8988T (cell line): ENCODE data around the gene LRPPRC.

Source experiments
- DNase-seq: peaks from one replicate; pipeline ENCODE4 v3.0.0; 2011

The LRPPRC gene

DNA sequence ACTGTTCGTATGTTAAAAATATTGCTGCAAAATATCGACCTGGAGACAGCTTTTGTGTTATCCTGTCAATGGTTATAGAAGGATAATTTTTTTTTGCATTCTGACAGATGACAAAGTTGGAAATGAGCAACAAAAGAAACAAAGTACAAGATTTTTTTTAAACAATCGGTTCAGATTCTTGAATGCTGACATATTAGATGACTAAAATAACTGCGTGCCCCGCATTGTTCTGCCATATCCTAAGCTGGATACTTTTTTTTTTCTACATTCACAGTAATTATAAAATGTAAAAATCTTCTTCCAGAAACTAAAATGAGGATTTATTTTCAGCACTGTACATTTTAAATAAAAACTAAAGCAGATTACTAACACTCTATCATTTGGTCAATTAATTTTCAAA, 89.9 kb downstream of the LRPPRC start:
- DNase-seq = no peak

DNA sequence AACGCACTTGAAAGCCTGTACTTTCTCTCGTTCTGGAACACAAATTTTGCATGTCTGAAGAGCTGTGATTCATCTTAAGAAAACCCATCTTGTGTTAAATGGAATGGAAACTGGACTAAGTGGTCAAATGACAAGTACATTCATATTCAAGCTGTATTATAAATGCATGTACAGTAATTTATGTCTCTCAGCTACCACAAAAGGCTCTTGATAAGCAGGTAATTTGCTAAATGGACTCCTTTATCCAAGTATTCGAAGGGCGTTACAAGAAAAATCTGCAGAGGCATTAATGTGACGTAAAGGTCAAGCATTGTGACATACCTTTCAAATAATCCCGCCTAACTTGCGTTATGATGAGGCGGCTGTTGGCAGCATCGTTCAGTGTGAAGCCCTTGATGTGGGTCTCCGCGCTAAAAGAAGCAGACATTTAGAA, 90.4 kb downstream of the LRPPRC start:
- no peak for DNase-seq

DNA sequence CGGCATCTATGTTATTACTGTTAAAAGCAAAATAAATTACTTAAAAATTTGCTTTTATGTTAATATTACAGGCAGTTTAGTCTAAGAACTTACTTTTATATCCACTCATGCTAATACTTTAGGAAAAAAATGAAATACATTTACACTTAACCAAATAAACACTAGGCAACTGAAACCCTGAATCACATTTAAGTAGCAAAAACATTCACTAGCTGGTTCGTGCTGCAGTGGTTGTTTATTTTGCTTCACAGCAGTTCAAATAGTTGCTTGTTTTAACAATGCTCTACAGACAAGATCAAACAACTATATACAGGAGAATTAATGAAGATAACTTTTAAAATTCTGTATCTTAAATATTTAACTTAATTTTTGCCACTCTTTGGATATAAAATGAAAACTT, 96.2 kb downstream of the LRPPRC start:
- DNase-seq = no peak

DNA sequence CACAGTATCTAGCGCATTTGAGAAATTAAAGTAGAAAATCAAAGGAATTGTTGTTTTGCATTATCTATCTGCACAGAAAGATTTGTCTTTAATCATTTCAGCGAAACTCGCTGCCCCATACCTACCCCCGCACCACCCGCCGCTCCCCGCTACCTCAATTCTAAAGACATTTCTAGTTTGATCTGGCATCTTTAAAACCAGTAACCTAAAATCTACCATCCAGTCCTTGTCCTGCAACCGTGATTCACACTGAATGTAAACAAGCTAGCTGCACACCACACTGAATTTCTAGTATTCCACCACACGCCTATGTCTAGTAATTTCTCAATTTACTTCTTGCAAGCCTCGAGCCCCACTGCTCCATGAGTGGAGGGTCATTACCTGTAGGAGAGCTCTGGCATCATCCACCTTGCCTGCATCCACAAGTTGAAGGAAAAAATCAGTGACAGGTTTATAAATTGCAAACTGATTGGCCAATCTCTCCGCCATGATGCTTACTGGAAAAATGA, 96.9 kb downstream of the LRPPRC start:
- DNase-seq = no peak

DNA sequence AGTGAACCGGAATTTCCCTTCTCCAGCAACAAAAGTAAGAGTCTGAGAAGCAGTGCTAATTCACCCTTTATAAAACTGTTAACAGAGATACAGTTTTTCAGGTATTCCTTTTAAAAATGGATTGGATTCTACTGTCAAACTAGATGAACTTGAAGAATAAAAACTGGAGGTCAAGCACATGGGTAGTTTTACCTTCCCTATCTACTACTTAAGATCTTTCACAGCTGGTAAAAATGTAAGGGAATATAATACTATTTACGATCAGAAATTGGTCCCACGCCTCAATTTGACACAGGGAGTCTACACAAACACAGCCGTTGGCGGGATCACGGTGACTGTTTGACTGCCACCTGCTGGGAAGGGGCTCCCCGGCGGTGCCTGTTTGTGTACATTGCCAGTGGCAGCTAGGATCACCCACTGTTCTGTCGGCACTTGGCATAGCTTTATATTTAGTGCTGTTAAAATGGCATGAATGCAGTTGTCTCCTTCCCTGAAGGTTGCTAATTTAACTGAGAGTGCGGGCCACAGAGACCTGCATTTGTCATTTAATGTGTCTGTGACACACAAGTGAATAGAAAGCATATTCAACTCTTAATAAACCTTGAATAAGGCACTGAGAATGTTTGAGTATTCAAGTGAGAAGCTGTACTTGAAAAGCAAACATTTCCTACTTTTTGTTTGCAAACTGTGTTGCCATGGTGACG, 97.5 kb downstream of the LRPPRC start:
- no peak for DNase-seq

DNA sequence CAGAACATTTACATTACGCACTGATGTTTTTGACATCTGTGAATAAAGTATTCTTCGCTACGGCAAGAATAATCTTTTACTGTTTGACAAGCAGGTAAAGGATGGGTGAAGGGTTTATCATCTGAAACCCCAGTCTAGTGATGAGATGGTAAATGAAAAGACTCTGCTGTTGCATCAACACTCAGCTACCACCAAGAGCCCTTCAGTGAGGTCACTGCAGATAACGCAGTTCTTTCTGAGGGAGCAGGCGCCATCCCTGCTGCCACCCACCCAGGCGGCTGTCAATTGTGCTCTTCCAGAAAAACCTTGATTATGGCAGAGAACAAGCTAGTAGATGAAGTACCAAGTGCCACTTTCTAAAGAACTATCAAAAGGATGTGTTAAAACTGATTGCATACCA, 98.3 kb downstream of the LRPPRC start:
- DNase-seq = no peak

DNA sequence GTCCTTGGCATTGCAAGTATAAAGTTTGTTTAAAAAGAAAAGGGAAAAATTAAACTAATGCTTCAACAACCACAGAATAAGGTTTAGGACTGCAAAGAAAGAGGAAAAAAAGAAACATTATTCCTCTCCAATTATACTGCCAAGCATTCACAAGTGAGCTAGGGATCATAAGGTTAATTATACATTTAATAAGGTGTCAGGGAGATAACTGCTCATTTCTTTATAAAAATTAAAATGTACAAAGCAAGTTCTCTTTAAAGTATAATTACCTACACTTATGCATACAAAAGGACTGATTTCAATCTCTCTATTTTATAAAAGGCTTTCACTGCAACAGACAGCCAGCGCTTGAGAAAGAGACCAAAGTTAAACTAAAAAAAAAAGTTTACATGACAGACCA, 98.9 kb downstream of the LRPPRC start:
- no peak for DNase-seq

DNA sequence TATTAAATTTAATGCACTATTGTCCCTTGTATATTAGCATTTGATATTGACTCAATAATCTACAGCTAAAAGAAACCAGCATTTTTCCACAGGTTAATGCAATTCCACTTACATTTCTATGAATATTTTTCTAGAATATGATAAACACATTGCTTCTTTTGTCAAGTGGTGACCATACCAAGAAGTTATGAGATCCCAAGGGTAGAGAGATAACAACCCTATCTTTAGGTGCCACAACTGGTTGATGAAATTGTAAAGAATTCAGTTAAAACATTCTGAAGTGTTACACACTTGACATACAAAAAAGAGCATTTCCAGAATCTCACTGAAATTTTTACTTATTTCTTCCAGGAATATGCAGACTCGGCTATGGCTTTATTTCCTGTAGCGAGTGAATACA, 101.0 kb downstream of the LRPPRC start:
- no peak for DNase-seq

DNA sequence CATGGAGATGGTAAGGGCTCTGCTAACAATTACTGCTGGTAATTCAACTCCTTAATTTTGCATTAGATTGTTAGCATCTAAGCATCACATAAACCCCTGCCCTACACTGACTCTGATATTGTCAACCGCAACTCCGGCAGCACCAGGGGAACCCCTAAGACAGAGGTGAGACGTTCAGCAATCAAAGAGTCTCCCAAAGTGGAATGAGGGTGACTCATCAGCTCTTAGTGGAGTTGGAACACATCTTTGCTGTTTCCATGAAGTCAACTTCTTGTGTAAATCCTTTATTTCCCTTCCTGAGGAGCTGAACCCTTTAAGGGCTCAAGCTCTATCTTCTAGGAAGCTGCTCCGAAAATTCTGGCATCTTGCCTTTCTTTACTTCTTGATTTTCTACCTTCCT, 104.9 kb downstream of the LRPPRC start:
- no peak for DNase-seq

DNA sequence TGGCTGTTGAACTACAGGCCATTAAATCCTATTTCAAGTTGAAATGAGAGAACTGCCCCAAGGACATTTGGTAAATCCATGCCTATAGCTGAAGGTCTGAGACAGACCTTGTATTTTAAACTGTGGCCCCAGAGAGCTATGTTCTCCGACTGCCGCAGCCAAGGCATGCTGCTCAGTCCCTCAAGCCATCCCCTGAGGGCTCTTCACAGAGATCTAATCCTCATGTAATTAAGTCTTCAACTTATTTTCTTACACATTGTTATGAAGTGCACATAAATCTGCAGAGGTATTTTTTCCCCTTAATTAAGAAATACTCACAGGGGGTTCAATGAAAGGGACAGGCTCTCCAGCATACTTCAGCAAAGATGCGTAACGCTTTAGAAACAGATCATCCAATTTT, 106.4 kb downstream of the LRPPRC start:
- DNase-seq = no peak

DNA sequence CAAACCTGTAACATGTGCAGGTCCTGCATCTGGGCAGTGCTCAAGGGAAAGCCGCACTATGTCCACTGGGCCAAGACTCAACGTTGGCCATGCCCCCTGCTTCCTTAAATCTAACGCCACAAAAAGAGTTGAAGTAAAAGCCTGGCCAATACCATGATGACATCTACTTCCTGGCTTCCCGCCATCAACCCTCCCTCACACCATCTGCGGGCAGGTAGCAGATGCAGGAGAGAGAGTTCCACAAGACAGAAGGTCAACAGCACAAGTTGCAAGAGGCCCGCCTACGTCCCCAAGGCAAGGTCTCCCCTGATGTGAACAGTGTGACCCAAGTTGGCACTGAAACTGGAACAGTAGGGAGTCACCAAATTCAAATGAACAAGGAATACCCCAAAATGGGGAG, 108.6 kb downstream of the LRPPRC start:
- DNase-seq = no peak

DNA sequence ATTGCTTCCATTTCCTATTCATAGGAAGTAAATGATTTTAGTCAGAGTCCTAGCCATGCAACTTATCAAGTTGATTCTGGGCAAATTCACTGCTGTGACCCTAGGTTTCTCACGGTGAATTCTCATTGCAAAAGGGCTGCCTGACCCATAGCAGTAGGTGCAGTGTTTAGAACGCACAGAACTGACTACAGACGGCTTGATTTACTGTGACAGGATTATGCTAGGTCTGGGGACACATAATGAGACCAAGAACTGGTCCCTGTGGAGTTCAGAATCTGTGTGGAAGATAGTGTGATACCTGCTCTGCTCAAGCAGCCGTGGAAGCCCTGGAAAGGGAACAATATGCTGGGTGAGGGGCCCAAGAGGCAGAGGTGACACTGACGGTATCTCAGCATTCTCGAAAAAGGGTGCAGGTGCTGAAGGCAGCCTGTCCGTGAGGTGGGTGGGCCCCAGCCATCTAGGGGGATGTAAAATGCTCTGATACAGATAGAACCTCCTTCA, 110.6 kb downstream of the LRPPRC start:
- DNase-seq = no peak

DNA sequence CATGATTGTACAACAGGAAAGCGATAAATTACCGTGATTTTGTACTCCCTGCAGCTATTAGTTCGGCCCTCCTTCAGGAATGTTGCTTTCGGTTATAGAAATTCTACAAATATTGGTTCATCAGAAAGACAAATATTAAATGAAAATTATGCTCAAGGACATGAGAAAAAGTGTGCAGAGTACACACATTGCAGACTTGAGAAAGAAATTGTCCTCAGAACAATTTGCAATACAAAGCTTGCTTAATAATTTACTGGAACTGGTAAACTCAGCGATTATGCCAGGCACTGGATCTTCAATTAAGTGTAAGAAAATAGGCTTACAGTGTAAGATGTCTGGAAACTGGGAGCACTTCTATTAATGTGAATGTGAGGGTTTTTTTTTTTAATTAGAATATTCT, 111.1 kb downstream of the LRPPRC start:
- no peak for DNase-seq

DNA sequence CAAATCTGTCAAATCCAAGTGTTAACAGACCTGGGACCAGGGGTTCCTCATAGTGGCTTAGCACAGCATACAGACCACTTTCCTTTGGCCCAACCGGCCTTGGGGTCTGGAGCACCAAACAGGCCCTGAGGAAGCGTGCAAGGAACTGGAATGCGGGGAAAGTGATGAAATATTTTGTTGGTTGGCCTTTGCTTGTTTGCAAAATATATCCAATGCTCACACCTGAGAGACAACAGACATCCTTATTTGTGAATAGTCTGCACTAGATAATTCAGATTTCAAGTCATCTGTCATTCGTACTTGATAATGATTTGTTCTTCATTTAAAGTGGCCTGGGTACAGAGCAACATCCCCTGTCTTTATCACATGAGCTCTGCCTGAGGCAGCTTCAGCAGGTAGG, 113.5 kb downstream of the LRPPRC start:
- DNase-seq = no peak

DNA sequence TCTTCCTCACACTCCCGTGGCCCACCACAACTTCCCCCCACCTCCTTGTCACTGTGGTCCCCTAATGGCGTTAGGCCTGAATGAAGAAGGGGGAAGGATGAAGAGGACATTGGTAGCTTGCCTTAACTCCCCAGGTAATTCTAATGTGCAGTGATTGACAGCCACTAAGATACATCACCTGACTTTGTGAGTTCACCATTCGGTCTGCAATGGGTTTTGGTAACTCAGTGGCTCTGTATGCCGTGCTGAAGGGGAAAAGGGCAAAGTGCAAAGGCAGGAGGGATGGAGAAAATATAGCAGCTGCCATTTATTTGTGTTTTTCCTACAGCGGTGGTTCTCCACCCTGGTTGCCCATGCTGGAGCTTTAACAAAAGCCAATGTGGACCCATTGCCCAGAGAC, 114.8 kb downstream of the LRPPRC start:
- DNase-seq = no peak

DNA sequence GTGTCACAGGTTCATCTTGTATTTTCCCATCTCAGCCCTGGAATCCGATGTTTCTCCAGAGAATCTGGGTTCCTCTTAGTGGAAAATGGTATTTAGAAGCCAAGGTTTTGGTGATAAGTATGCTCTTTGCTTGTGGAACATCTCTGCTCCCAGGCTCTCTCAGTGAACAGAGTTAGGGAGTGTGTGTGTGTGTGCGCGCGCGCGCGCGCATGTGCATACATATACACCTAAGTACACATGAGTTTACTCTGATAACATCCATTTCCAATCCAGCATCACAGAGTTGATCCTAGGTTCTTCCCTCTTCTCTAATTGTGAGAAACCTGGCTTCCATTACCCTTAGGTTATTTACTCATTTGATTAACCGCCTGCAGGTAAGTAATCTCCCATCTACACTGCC, 115.3 kb downstream of the LRPPRC start:
- no peak for DNase-seq

DNA sequence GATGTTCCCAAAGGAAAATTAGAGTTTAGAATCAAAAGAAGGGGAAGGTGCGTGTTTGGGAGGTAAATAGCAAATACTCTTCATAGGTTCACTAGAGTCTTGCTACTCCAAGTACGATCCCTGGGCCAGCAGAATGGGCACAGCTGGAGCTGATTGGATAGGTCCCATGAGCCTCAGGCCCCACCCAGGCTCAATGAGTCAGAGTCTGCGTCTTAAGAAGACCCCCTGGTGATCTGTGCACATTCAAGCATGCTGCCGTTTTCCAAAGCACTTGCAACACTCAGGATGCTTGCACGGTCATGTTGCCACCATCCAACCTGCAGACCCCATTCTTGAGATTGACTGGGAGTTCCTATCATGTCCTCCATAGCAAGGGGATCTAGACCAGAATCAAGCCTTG, 116.5 kb downstream of the LRPPRC start:
- no peak for DNase-seq

DNA sequence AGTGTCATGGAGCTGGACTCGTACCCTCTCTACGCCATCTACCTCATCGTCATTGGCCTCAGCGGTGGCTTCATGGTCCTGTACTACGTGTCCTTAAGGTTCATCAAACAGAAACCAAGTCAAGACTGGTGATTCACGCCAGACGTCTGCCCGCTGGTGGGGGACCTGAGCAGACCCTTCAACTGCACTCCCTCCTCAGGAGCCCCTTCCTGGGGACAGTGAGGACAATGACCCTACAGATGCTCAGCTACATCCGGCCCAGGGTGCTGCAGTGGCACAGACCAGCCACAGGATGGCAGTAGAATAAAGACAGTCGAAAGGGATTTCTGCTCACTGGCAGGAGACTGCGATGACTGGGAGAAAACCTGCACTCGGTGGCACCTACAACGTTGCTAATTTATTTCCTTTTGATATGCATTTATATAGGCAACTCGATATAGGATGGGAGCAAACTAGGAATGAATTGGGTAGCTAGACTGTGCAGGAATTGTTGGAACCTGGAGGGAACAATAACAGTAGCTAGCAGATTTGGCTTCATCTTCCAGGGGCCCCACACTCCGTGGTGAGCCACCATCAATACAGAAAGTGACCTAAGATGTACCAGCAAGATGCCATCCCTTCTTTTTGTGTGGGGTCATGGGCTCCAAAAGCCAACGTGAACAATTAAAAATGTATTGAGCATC, 117.9 kb downstream of the LRPPRC start:
- DNase-seq = peak; percentile 61

DNA sequence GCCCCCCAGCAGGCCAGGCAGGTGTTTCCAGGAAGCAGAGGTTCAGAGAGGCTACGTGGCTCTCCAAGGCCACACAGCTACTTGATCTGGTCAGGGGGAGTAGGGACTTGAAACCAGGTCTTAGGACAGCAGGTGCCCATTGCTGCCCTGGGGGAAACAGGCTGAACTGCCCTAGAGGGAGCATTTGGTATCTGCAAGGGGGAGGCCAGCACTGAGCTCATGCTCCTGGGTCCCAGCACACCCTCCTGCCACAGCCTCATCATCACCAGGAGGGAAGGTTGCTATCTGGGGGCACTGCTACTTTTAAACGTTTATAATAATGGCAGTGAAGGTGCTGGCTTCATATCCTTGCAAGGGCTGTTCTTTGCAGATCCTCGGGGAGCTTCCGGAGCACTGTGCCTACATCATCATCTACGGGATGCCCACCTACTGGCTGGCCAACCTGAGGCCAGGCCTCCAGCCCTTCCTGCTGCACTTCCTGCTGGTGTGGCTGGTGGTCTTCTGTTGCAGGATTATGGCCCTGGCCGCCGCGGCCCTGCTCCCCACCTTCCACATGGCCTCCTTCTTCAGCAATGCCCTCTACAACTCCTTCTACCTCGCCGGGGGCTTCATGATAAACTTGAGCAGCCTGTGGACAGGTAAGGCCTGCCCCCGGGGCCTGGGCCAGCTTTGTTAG, 120.9 kb downstream of the LRPPRC start:
- no peak for DNase-seq

DNA sequence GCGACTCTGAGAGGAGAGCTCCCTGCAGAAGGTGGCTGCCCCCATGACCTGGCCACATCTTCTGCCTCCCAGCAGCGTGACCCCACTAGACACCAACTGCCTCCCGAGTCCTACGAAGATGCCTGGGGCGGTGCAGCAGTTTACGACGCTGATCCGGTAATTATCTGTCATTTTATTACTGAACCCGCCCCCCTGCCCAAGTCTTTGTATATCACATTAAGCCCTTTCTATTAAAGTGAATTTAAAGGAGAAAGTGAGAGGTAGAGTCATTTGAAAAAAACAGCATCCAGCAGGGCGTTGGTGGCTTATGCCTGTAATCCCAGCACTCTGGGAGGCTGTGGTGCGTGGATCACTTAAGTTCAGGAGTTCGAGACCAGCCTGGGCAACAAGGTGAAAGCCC, 123.6 kb downstream of the LRPPRC start:
- DNase-seq = no peak

DNA sequence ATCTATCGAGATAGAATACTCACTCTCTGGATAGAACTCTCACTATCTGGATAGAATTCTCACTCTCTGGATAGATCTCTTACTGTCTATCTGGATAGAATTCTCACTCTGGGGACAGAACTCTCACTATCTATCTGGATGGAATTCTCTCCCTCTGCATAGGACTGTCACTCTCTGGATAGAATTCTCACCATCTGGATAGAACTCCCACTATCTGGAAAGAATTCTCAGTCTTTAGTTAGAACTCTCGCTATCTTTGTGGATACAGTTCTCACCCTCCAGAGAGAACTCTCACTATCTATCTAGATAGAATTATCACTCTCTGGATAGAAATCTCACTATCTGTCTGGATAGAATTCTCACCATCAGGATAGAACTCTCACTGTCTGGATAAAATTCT, 140.5 kb downstream of the LRPPRC start:
- DNase-seq = no peak

DNA sequence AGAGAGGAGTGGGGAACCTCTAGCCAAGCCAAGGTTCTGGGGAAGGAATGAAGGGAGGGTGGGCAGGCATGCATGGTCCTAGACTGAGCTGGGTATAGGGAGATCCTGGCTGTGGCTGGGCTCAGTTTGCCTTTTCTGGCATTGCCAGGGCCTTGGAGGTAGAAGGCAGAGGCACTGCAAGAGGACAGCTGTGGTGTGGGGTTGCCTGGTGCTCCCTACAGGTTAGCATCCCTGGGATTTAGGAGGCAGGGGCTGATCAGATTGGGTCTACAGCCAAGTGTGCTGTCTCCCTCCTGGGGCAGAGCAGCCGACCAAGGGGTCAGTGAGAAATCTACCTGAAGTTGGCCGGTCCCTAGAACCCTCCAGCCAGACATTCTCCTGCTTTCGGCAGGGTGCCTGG, 141.1 kb downstream of the LRPPRC start:
- DNase-seq = no peak

DNA sequence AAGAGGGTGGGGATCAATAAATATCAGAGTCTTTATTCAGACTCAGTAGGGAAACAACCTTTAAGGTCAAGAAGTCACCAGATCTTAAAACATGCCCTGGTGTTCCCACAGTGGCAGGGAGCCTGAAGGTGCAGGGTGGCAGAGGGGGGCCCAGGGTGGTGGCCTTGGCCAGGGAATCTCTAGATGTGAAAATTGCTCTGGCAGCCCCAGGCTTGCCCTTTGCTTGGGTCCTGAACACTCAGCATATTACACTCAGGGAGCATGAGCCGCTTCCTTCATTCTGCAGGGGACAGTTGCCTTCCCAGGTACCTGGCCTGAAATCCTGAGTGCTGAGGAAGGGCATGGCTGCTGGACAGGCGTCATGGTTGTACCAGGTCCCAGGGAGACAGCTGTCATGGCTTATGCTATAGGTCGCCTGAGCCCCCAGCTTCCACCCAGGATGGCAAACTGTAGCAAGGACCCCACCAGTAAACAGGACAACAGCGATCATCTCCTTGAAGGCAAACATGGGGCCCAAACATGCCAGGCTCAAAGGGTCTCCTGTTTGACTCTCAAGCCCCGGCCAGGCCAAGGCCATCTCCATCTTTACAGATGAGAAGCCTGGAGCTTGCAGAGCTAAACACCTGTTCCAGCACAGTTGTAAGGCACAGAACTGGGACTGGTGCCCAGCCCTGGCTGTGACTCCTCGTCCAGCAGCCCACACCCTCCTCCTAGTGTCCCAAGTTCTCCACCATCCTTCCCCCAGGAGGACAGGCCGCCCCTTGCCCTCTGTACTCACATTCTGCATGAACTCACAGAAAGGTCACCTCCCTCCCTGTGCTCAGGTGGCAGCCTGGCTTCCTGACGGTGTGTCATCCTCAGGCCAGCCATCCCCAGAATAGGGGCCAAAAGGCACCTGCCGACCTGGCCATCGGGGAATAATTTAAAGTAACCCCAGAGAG, 142.4 kb downstream of the LRPPRC start:
- no peak for DNase-seq
